Right lobe of liver (tissue), 4 donors: Measurements from ENCODE around the gene EXOC2.

Source experiments
- POLR2A ChIP-seq: fragments of 450-650 bp; IDR thresholded peaks from one replicate; pipeline ENCODE4 v1.6.1; 2017; ENCODE audit warnings: antibody characterized with exemption, mild to moderate bottlenecking
- TF ChIP-seq, protein P1 (sequence below), 4 donors: fragments of 200-600 bp in 3 of 4; fragments of 450-650 bp in 1 of 4; IDR thresholded peaks; one replicate each; pipeline versions ENCODE4 v1.5.1 to v1.8.0; 2016 to 2022; ENCODE audit warnings: antibody characterized with exemption in 4 of 4, mild to moderate bottlenecking in 2 of 4
- donor health status: DM: no; HTN: no; CAD: no.
- donor health status: DM: no; HTN: no; CAD: no.
- donor health status: DM: no; HTN: yes; CAD: no.

- TF ChIP-seq, protein P1, sequence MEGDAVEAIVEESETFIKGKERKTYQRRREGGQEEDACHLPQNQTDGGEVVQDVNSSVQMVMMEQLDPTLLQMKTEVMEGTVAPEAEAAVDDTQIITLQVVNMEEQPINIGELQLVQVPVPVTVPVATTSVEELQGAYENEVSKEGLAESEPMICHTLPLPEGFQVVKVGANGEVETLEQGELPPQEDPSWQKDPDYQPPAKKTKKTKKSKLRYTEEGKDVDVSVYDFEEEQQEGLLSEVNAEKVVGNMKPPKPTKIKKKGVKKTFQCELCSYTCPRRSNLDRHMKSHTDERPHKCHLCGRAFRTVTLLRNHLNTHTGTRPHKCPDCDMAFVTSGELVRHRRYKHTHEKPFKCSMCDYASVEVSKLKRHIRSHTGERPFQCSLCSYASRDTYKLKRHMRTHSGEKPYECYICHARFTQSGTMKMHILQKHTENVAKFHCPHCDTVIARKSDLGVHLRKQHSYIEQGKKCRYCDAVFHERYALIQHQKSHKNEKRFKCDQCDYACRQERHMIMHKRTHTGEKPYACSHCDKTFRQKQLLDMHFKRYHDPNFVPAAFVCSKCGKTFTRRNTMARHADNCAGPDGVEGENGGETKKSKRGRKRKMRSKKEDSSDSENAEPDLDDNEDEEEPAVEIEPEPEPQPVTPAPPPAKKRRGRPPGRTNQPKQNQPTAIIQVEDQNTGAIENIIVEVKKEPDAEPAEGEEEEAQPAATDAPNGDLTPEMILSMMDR (IDR thresholded peaks at IDR 0.05) = no peak
- no peak for TF ChIP-seq POLR2A
Observed at GRCh38 chr6:485655-486170, 207.2 kb downstream of the EXOC2 start.
